HepG2 (cell line): ENCODE data around the gene VWA7. TPM values are rescaled to one million over a fixed set of nuclear protein-coding genes. Genes with fewer than 3 reads are reported as not detected.

Source experiments
- AGO1 ChIP-seq: fragments of 200-400 bp; formaldehyde crosslinking; IDR thresholded peaks from 2 replicates; pipeline ENCODE4 v1.6.1; 2017; ENCODE audit warnings: mild to moderate bottlenecking, low read depth, low read length, moderate library complexity; ENCODE audit not compliant: poor library complexity, severe bottlenecking
- FOXM1 ChIP-seq: sonication (generic); formaldehyde crosslinking; IDR thresholded peaks from 2 replicates; pipeline ENCODE4 v1.5.0; 2020; ENCODE audit warnings: missing genetic modification reagents
- HMG20A ChIP-seq: IDR thresholded peaks from 2 replicates; pipeline ENCODE4 v1.6.1; 2016; ENCODE audit warnings: borderline replicate concordance
- NR1H2 ChIP-seq: sonication (generic); formaldehyde crosslinking; IDR thresholded peaks from 2 replicates; pipeline ENCODE4 v1.8.1; 2022; ENCODE audit warnings: low read depth, missing genetic modification reagents, borderline replicate concordance
- PAF1 ChIP-seq: IDR thresholded peaks from 2 replicates; pipeline ENCODE4 v1.6.1; 2016; ENCODE audit warnings: missing genetic modification reagents, missing compliant biosample characterization
- TARDBP ChIP-seq: sonication (generic); formaldehyde crosslinking; IDR thresholded peaks from 2 replicates; pipeline ENCODE4 v1.8.0; 2022; ENCODE audit warnings: mild to moderate bottlenecking, missing genetic modification reagents
- ZFP90 ChIP-seq: sonication (generic); formaldehyde crosslinking; IDR thresholded peaks from 2 replicates; pipeline ENCODE4 v1.8.0; 2022; ENCODE audit warnings: missing genetic modification reagents, mild to moderate bottlenecking, inconsistent platforms, borderline replicate concordance
- ZFYVE20 ChIP-seq: sonication (generic); formaldehyde crosslinking; IDR thresholded peaks from 2 replicates; pipeline ENCODE4 v1.8.0; 2023; ENCODE audit warnings: low read depth, mild to moderate bottlenecking, moderate library complexity, missing genetic modification reagents, borderline replicate concordance
- ZNF709 ChIP-seq: sonication (generic); formaldehyde crosslinking; IDR thresholded peaks from 2 replicates; pipeline ENCODE4 v1.5.0; 2020; ENCODE audit warnings: mild to moderate bottlenecking, missing genetic modification reagents
- polyA plus RNA-seq, 8 experiments: library from polyadenylated mRNA; depleted of rRNA in 3 of 8; stranded (reverse) in 7 of 8; unstranded in 1 of 8; fragments of >200 nt; fragmentation: Illumina TruSeq in 4 of 8; extraction: Trizol in 4 of 8; gene quantifications; 2 replicates each; pipeline versions ENCODE4 v1.2.1 to v1.2.3, GENCODE V29; 2011 to 2016; ENCODE audit warnings: low read depth in 4 of 8, missing spikeins in 1 of 8, mixed read lengths in 1 of 8; ENCODE audit not compliant: insufficient read depth in 1 of 8
- total RNA-seq, 5 experiments: library from RNA; depleted of rRNA; stranded (reverse); fragments of >200 nt; fragmentation: Illumina TruSeq; extraction: Trizol; gene quantifications; 2 replicates each; pipeline ENCODE4 v1.2.3, GENCODE V29; 2016; ENCODE audit warnings: low read depth in 1 of 5
- TF ChIP-seq, protein P1 (sequence below): sonication (generic); formaldehyde crosslinking; IDR thresholded peaks from 2 replicates; pipeline ENCODE4 v1.4.0; 2020; ENCODE audit warnings: low read depth, mild to moderate bottlenecking, missing genetic modification reagents
- TF ChIP-seq, protein P2 (sequence below): IDR thresholded peaks from 2 replicates; pipeline ENCODE4 v1.6.1; 2016; ENCODE audit warnings: missing compliant biosample characterization, missing genetic modification reagents, borderline replicate concordance
- TF ChIP-seq, protein P3 (sequence below): sonication (generic); formaldehyde crosslinking; IDR thresholded peaks from 2 replicates; pipeline ENCODE4 v1.4.0; 2020; ENCODE audit warnings: missing genetic modification reagents
- TF ChIP-seq, protein P4 (sequence below): sonication (generic); formaldehyde crosslinking; IDR thresholded peaks from 2 replicates; pipeline ENCODE4 v1.4.0; 2020; ENCODE audit warnings: missing genetic modification reagents, borderline replicate concordance
- TF ChIP-seq, protein P5 (sequence below): sonication (generic); formaldehyde crosslinking; IDR thresholded peaks from 2 replicates; pipeline ENCODE4 v1.4.0; 2020; ENCODE audit warnings: missing genetic modification reagents, mild to moderate bottlenecking, borderline replicate concordance
- TF ChIP-seq, protein P6 (sequence below): sonication (generic); formaldehyde crosslinking; IDR thresholded peaks from 2 replicates; pipeline ENCODE4 v1.4.0; 2020; ENCODE audit warnings: mild to moderate bottlenecking, missing genetic modification reagents

The VWA7 gene
- total and polyA plus RNA-seq, 2 of the 13 experiments (the other 11 are each of a cell fraction or from before 2014, with no cell fraction given), result 0.86 to 3.3 TPM

DNA sequence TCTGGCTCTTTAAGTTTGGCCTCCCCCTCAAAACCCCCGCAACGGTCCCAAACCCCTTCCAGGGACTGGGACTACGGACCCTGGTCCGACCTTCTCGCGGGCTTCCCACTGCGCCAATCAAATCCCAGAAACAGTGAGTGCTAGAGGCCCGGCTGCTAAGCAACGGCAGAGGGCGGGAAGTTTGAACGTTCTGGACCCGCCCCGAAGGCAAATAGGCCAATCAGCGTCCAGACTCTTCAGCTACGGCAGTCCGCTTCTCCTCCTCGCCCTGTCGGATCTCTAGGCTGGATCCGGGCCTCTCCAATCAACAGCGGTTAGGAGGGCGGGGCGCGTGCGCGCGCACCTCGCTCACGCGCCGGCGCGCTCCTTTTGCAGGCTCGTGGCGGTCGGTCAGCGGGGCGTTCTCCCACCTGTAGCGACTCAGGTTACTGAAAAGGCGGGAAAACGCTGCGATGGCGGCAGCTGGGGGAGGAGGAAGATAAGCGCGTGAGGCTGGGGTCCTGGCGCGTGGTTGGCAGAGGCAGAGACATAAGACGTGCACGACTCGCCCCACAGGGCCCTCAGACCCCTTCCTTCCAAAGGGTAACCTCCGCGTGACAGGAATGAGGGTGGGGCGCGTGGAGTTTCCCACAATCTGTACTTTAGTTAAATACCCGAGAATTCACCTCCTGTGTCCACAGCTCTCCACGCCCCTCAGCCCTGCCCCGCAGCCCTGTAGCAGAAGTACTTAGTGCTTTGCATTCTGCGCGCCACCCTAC lies 37.3 kb downstream of the VWA7 start, which contains the start of gene MSH5 (continued):
- TF ChIP-seq ZFP90 (peak; percentile 98), HMG20A (CRISPR knock-in tag) (0 out of 2 replicates have a peak, but pooled peaks have one; percentile 16), PAF1 (CRISPR knock-in tag) (no peak), TARDBP (CRISPR knock-in tag) (peak; percentile 90), NR1H2 (CRISPR knock-in tag) (0 out of 2 replicates have a peak, but pooled peaks have one; percentile 94), ZNF709 (CRISPR knock-in tag) (peak; percentile 96), AGO1 (no peak), FOXM1 (peak; percentile 67; the same call in 1 of the 2 replicates), ZFYVE20 (peak; percentile 95)
- TF ChIP-seq, protein P1, sequence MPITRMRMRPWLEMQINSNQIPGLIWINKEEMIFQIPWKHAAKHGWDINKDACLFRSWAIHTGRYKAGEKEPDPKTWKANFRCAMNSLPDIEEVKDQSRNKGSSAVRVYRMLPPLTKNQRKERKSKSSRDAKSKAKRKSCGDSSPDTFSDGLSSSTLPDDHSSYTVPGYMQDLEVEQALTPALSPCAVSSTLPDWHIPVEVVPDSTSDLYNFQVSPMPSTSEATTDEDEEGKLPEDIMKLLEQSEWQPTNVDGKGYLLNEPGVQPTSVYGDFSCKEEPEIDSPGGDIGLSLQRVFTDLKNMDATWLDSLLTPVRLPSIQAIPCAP (CRISPR knock-in tag), result peak; percentile 94
- TF ChIP-seq, protein P2, sequence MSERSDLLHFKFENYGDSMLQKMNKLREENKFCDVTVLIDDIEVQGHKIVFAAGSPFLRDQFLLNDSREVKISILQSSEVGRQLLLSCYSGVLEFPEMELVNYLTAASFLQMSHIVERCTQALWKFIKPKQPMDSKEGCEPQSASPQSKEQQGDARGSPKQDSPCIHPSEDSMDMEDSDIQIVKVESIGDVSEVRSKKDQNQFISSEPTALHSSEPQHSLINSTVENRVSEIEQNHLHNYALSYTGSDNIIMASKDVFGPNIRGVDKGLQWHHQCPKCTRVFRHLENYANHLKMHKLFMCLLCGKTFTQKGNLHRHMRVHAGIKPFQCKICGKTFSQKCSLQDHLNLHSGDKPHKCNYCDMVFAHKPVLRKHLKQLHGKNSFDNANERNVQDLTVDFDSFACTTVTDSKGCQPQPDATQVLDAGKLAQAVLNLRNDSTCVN, result peak; percentile 88
- TF ChIP-seq, protein P3, sequence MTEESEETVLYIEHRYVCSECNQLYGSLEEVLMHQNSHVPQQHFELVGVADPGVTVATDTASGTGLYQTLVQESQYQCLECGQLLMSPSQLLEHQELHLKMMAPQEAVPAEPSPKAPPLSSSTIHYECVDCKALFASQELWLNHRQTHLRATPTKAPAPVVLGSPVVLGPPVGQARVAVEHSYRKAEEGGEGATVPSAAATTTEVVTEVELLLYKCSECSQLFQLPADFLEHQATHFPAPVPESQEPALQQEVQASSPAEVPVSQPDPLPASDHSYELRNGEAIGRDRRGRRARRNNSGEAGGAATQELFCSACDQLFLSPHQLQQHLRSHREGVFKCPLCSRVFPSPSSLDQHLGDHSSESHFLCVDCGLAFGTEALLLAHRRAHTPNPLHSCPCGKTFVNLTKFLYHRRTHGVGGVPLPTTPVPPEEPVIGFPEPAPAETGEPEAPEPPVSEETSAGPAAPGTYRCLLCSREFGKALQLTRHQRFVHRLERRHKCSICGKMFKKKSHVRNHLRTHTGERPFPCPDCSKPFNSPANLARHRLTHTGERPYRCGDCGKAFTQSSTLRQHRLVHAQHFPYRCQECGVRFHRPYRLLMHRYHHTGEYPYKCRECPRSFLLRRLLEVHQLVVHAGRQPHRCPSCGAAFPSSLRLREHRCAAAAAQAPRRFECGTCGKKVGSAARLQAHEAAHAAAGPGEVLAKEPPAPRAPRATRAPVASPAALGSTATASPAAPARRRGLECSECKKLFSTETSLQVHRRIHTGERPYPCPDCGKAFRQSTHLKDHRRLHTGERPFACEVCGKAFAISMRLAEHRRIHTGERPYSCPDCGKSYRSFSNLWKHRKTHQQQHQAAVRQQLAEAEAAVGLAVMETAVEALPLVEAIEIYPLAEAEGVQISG (CRISPR knock-in tag), result peak; percentile 82
- TF ChIP-seq, protein P4, sequence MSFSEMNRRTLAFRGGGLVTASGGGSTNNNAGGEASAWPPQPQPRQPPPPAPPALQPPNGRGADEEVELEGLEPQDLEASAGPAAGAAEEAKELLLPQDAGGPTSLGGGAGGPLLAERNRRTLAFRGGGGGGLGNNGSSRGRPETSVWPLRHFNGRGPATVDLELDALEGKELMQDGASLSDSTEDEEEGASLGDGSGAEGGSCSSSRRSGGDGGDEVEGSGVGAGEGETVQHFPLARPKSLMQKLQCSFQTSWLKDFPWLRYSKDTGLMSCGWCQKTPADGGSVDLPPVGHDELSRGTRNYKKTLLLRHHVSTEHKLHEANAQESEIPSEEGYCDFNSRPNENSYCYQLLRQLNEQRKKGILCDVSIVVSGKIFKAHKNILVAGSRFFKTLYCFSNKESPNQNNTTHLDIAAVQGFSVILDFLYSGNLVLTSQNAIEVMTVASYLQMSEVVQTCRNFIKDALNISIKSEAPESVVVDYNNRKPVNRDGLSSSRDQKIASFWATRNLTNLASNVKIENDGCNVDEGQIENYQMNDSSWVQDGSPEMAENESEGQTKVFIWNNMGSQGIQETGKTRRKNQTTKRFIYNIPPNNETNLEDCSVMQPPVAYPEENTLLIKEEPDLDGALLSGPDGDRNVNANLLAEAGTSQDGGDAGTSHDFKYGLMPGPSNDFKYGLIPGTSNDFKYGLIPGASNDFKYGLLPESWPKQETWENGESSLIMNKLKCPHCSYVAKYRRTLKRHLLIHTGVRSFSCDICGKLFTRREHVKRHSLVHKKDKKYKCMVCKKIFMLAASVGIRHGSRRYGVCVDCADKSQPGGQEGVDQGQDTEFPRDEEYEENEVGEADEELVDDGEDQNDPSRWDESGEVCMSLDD, result peak; percentile 78; the same call in 1 of the 2 replicates
- TF ChIP-seq, protein P5, sequence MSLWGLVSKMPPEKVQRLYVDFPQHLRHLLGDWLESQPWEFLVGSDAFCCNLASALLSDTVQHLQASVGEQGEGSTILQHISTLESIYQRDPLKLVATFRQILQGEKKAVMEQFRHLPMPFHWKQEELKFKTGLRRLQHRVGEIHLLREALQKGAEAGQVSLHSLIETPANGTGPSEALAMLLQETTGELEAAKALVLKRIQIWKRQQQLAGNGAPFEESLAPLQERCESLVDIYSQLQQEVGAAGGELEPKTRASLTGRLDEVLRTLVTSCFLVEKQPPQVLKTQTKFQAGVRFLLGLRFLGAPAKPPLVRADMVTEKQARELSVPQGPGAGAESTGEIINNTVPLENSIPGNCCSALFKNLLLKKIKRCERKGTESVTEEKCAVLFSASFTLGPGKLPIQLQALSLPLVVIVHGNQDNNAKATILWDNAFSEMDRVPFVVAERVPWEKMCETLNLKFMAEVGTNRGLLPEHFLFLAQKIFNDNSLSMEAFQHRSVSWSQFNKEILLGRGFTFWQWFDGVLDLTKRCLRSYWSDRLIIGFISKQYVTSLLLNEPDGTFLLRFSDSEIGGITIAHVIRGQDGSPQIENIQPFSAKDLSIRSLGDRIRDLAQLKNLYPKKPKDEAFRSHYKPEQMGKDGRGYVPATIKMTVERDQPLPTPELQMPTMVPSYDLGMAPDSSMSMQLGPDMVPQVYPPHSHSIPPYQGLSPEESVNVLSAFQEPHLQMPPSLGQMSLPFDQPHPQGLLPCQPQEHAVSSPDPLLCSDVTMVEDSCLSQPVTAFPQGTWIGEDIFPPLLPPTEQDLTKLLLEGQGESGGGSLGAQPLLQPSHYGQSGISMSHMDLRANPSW, result no peak
- TF ChIP-seq, protein P6, sequence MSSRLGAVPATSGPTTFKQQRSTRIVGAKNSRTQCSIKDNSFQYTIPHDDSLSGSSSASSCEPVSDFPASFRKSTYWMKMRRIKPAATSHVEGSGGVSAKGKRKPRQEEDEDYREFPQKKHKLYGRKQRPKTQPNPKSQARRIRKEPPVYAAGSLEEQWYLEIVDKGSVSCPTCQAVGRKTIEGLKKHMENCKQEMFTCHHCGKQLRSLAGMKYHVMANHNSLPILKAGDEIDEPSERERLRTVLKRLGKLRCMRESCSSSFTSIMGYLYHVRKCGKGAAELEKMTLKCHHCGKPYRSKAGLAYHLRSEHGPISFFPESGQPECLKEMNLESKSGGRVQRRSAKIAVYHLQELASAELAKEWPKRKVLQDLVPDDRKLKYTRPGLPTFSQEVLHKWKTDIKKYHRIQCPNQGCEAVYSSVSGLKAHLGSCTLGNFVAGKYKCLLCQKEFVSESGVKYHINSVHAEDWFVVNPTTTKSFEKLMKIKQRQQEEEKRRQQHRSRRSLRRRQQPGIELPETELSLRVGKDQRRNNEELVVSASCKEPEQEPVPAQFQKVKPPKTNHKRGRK, result 0 out of 2 replicates have a peak, but pooled peaks have one; percentile 6
